ENCODE results near the gene PRDM15. TPM values are rescaled to one million over a fixed set of nuclear protein-coding genes. Genes with fewer than 3 reads are reported as not detected.

PRDM15 gene
- polyA plus RNA-seq, 3 donors: 0.19 to 19.0 (median 0.74) TPM

DNA sequence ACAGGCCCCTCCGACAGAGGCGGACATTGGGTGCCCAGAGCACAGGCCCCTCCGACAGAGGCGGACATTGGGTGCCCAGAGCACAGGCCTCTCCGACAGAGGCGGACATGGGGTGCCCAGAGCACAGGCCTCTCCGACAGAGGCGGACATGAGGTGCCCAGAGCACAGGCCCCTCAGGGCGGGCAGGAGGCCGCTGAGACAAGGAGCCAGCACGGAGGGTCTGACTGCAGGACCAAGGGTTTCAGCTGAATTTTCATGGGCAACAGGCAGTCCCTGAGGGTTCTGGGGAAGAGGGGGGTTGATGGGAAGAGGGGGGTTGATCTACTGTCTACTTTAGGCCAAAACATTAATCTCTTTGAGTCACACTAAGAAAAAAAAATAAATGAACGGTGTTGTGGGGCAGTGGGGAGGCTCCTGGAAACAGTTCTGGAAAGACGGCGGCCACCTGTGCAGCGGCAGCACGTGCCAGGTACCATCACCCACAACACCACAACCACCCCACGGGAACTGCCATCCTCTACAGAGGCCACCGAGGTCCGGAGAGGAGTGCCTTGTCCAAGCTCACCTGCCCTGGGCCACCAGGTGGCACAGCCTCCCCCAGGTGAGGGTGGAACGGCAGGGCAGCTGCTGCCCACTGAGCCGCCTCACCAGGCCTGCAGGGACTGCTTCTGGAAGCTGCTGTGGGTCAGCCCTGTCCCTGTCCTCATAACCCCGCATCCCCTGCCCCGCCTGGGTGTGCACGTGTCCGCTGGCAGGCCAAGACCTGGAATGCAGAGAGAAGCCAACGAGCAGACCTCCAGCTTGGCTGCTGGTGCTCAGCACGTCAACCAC is 20.5 kb downstream of the PRDM15 start:
- Mint-ChIP-seq H3K27me3 (ENCODE audit: low read depth in 3 of 3) (peaks cover 0 to 4% (median 0%) of the 10 kb centered on the region in 3 donors), H3K36me3 (peaks cover 44 to 48% of the 10 kb centered on the region in 2 donors), H3K27ac (no peak overlapping the region), H3K4me3 (no peak overlapping the region), H3K4me1 (peaks cover 3% of the 10 kb centered on the region), H3K9me3 (no peaks in the 10 kb centered on the region)
- Histone ChIP-seq H3K36me3 (replicated peaks in 1 of 2; ENCODE audit: control insufficient read depth in 1 of 2, insufficient read depth in 2 of 2, low read length in 2 of 2) (peaks cover 43 to 49% of the 10 kb centered on the region in 2 donors), H3K4me3 (replicated peaks in 1 of 3; ENCODE audit: low read depth in 2 of 3, low read length in 3 of 3) (no peak overlapping the region), H2AFZ (ENCODE audit: insufficient read depth, low read depth, low read length, poor library complexity, severe bottlenecking) (no peak overlapping the region), H3K27me3 (ENCODE audit: control insufficient read depth in 2 of 2, insufficient read depth in 2 of 2, low read length in 2 of 2) (no peaks in the 10 kb centered on the region), H3K4me1 (ENCODE audit: control insufficient read depth in 1 of 2, insufficient read depth in 2 of 2, low read length in 2 of 2) (no peaks in the 10 kb centered on the region), H3K4me2 (replicated peaks; ENCODE audit: extremely low read depth, low read length, poor library complexity, severe bottlenecking) (no peak overlapping the region), H3K79me2 (ENCODE audit: insufficient read depth, low read length) (no peaks in the 10 kb centered on the region), H3K9ac (ENCODE audit: insufficient read depth, low read length, poor library complexity, severe bottlenecking) (no peak overlapping the region), H3K9me3 (replicated peaks in 1 of 2; ENCODE audit: control insufficient read depth in 1 of 2, insufficient read depth in 1 of 2, low read length in 2 of 2) (no peaks in the 10 kb centered on the region), H4K20me1 (ENCODE audit: insufficient read depth, low read length) (peaks cover 6% of the 10 kb centered on the region), H3K27ac (ENCODE audit: low read depth in 1 of 2, low read length in 2 of 2) (no peak overlapping the region)
- intact Hi-C loops (cut with micrococcal nuclease): no loop called here
- DNase-seq: no peak
- TF ChIP-seq, protein P1, sequence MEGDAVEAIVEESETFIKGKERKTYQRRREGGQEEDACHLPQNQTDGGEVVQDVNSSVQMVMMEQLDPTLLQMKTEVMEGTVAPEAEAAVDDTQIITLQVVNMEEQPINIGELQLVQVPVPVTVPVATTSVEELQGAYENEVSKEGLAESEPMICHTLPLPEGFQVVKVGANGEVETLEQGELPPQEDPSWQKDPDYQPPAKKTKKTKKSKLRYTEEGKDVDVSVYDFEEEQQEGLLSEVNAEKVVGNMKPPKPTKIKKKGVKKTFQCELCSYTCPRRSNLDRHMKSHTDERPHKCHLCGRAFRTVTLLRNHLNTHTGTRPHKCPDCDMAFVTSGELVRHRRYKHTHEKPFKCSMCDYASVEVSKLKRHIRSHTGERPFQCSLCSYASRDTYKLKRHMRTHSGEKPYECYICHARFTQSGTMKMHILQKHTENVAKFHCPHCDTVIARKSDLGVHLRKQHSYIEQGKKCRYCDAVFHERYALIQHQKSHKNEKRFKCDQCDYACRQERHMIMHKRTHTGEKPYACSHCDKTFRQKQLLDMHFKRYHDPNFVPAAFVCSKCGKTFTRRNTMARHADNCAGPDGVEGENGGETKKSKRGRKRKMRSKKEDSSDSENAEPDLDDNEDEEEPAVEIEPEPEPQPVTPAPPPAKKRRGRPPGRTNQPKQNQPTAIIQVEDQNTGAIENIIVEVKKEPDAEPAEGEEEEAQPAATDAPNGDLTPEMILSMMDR (IDR thresholded peaks at IDR 0.05): no peak
- WGBS (ENCODE audit: insufficient coverage): 98% methylated on average over 17 of the region's 27 CpGs

DNA sequence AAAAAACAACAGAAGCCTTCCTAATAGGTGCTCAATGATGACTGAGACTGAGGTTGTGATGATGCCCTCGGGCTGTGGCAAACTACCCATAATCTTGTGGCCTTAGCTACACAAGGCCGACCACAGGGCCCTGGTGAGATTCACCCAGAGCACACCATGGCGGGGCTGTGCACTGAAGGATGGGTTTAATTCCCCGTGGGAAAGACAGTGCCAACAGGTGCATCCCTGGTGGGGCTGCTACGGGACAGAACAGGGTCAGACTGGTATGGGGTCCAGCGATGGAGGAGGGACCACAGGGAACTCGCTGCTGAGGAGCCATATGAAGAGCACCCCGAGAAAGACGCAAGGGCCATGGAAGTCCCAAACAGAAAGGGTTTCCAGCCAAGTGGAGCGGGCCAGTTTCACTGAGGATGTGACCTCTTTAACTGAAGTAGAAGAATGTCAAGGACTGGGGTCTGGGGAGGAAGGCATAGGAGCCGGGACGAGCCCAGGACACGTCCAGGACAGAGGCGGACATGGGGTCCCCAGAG is 21.3 kb downstream of the PRDM15 start:
- Histone ChIP-seq H2AFZ (ENCODE audit: insufficient read depth, low read depth, low read length, poor library complexity, severe bottlenecking) (no peak overlapping the region), H3K9me3 (replicated peaks in 1 of 2; ENCODE audit: control insufficient read depth in 1 of 2, insufficient read depth in 1 of 2, low read length in 2 of 2) (no peaks in the 10 kb centered on the region), H3K79me2 (ENCODE audit: insufficient read depth, low read length) (no peaks in the 10 kb centered on the region), H3K4me2 (replicated peaks; ENCODE audit: extremely low read depth, low read length, poor library complexity, severe bottlenecking) (no peak overlapping the region), H3K36me3 (replicated peaks in 1 of 2; ENCODE audit: control insufficient read depth in 1 of 2, insufficient read depth in 2 of 2, low read length in 2 of 2) (peaks cover 52 to 58% of the 10 kb centered on the region in 2 donors), H4K20me1 (ENCODE audit: insufficient read depth, low read length) (peaks cover 6% of the 10 kb centered on the region), H3K27ac (ENCODE audit: low read depth in 1 of 2, low read length in 2 of 2) (no peak overlapping the region), H3K4me3 (replicated peaks in 1 of 3; ENCODE audit: low read depth in 2 of 3, low read length in 3 of 3) (no peak overlapping the region), H3K4me1 (ENCODE audit: control insufficient read depth in 1 of 2, insufficient read depth in 2 of 2, low read length in 2 of 2) (no peaks in the 10 kb centered on the region), H3K27me3 (ENCODE audit: control insufficient read depth in 2 of 2, insufficient read depth in 2 of 2, low read length in 2 of 2) (no peaks in the 10 kb centered on the region), H3K9ac (ENCODE audit: insufficient read depth, low read length, poor library complexity, severe bottlenecking) (no peak overlapping the region)
- Mint-ChIP-seq H3K27me3 (ENCODE audit: low read depth in 3 of 3) (peaks cover 0 to 4% (median 0%) of the 10 kb centered on the region in 3 donors), H3K27ac (peak overlapping the region in 1 of 7 donors; percentile 50), H3K4me3 (no peak overlapping the region), H3K4me1 (no peaks in the 10 kb centered on the region), H3K9me3 (no peaks in the 10 kb centered on the region), H3K36me3 (peaks cover 52 to 55% of the 10 kb centered on the region in 2 donors)
- intact Hi-C loops (cut with micrococcal nuclease): no loop called here
- WGBS (ENCODE audit: insufficient coverage): over 99% methylated on average over 14 of the region's 14 CpGs
- no peak for DNase-seq
- TF ChIP-seq, protein P1 (IDR thresholded peaks at IDR 0.05): no peak
